CD8-positive, alpha-beta memory T cell (primary cell): ENCODE data around the gene GAS6. TPM values are rescaled to one million over a fixed set of nuclear protein-coding genes. Genes with fewer than 3 reads are reported as not detected.

Source experiments
- CTCF ChIA-PET: fragments of 350-600 bp; sonication (Branson Sonifier 250); formaldehyde crosslinking; loops from one replicate; lab custom pipeline; 2021; ENCODE audit warnings: antibody characterized with exemption; lab: Charles Lee
- POLR2A ChIA-PET: fragments of 350-600 bp; sonication (Branson Sonifier 250); formaldehyde crosslinking; loops from one replicate; lab custom pipeline; 2021; ENCODE audit warnings: antibody characterized with exemption; lab: Charles Lee
- DNase-seq, 5 donors: peaks; one replicate each; pipeline versions ENCODE4 v3.0.0 to v3.0.0-alpha.2; 2020 to 2022; ENCODE audit warnings: mixed read lengths in 1 of 5
- H3K27ac ChIP-seq: one replicate; pipeline ENCODE4 v1.7.0; 2013; ENCODE audit warnings: low read depth, mild to moderate bottlenecking, low read length, moderate library complexity
- H3K27me3 ChIP-seq: 2 replicates; pipeline ENCODE4 v1.7.0; 2013; ENCODE audit warnings: low read length, mild to moderate bottlenecking; ENCODE audit not compliant: insufficient read depth, poor library complexity, severe bottlenecking
- H3K36me3 ChIP-seq: 2 replicates; pipeline ENCODE4 v1.7.0; 2013; ENCODE audit warnings: mild to moderate bottlenecking, low read length, moderate library complexity; ENCODE audit not compliant: insufficient read depth
- H3K4me1 ChIP-seq: 2 replicates; pipeline ENCODE4 v1.7.0; 2013; ENCODE audit warnings: mild to moderate bottlenecking, low read length, moderate library complexity; ENCODE audit not compliant: insufficient read depth
- H3K4me3 ChIP-seq: 2 replicates; pipeline ENCODE4 v1.7.0; 2013; ENCODE audit warnings: mild to moderate bottlenecking, low read length
- H3K9me3 ChIP-seq: 2 replicates; pipeline ENCODE4 v1.7.0; 2013; ENCODE audit warnings: mild to moderate bottlenecking, low read length
- H3K27ac Mint-ChIP-seq, 8 donors: one replicate each; pipeline ENCODE4 v1.8.0; 2020 to 2021; ENCODE audit warnings: mixed read lengths in 8 of 8, mild to moderate bottlenecking in 6 of 8, inconsistent platforms in 3 of 8, moderate library complexity in 3 of 8
- H3K27me3 Mint-ChIP-seq, 2 donors: one replicate each; pipeline ENCODE4 v1.8.0; 2020 to 2021; ENCODE audit warnings: mixed read lengths in 2 of 2, mild to moderate bottlenecking in 1 of 2, moderate library complexity in 1 of 2
- H3K36me3 Mint-ChIP-seq, 3 donors: one replicate each; pipeline ENCODE4 v1.8.0; 2020 to 2021; ENCODE audit warnings: mixed read lengths in 3 of 3, inconsistent platforms in 1 of 3, mild to moderate bottlenecking in 1 of 3
- H3K4me1 Mint-ChIP-seq, 3 donors: one replicate each; pipeline ENCODE4 v1.8.0; 2020 to 2021; ENCODE audit warnings: mixed read lengths in 3 of 3, inconsistent platforms in 1 of 3, mild to moderate bottlenecking in 1 of 3
- H3K4me3 Mint-ChIP-seq, 7 donors: one replicate each; pipeline ENCODE4 v1.8.0; 2020 to 2021; ENCODE audit warnings: mixed read lengths in 7 of 7, mild to moderate bottlenecking in 6 of 7, moderate library complexity in 4 of 7, inconsistent platforms in 2 of 7
- H3K9me3 Mint-ChIP-seq, 5 donors: one replicate each; pipeline ENCODE4 v1.8.0; 2020 to 2022; ENCODE audit warnings: mixed read lengths in 5 of 5, mild to moderate bottlenecking in 3 of 5, moderate library complexity in 2 of 5, inconsistent platforms in 1 of 5
- polyA plus RNA-seq: library from polyadenylated mRNA; unstranded; fragments of 300-500 nt; fragmentation: Illumina TruSeq; gene quantifications from one replicate; pipeline ENCODE4 v1.2.3, GENCODE V29; 2021
- total RNA-seq, 2 experiments: library from RNA; stranded (reverse); gene quantifications; one replicate each; pipeline ENCODE4 v1.2.3, GENCODE V29; 2021

Gene GAS6
- total and polyA plus RNA-seq, 3 experiments from 2014 or later: 0.42 to 0.50 (median 0.47) TPM

DNA sequence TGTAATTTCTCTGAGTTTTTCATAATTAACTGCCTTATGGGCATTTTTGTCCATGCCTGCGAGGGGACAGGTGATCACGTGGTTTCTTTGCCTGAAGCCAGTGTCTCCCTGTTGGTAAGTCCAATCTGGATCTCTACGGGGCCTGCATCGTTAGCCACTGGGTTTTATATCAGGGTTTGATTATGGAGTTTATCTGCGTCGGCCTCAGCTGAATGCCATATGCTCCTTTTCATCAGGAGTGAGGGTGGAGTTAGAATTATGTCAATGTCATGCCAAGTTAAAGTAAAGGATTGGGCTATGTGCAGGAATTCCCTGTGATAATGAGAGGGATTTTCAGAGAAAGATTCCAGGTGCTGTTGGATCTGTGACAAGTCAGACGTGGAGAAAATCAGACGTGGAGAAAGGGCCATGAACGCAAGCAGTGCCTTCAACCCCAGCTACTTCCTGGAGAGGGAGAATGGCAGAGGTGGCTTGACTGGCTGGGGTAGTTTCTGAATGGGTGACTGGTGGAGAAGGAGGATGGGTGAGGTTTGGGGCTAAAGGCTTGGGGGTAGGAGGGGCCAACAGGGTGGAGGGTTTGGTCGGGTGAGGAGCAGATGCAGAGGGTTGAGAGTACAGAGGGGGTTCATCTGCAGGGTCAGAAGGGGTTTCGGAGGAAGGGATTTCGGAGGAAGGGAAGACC lies 80.5 kb downstream of the GAS6 start:
- Histone ChIP-seq H3K9me3 (no peaks in the 10 kb centered on the region), H3K27me3 (no peaks in the 10 kb centered on the region), H3K27ac (no peak overlapping the region), H3K36me3 (no peaks in the 10 kb centered on the region), H3K4me1 (no peaks in the 10 kb centered on the region), H3K4me3 (no peak overlapping the region)
- no peak overlapping the region for H3K4me3 Mint-ChIP-seq
- POLR2A ChIA-PET: no interaction called here
- H3K4me1 Mint-ChIP-seq: no peaks in the 10 kb centered on the region
- CTCF ChIA-PET: no interaction called here
- H3K27me3 Mint-ChIP-seq: peaks cover 14 to 37% of the 10 kb centered on the region in 2 donors
- H3K9me3 Mint-ChIP-seq: no peaks in the 10 kb centered on the region
- no peak for DNase-seq
- no peak overlapping the region for H3K27ac Mint-ChIP-seq
- no peaks in the 10 kb centered on the region for H3K36me3 Mint-ChIP-seq

DNA sequence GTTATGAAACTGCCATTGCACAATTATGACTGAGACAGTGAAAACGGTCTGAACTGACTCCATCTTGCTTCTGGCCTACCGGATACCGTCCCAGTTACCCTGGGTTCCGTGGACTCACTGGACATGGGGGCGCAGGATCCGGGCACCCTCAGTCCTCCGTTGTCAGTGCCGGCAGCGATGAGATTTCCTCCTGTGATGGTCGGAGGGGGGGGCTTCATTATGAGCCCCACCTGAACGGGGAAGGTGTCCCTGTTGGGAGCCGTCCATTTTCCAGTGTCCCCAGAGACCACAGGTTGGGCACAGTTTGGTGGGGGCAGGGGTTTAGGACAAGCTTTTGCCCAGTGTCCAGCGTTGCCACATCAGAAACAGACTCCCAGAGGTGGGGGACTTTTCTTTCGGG lies 81.4 kb downstream of the GAS6 start:
- Histone ChIP-seq H3K36me3 (no peaks in the 10 kb centered on the region), H3K9me3 (no peaks in the 10 kb centered on the region), H3K4me3 (no peak overlapping the region), H3K4me1 (no peaks in the 10 kb centered on the region), H3K27ac (no peak overlapping the region), H3K27me3 (no peaks in the 10 kb centered on the region)
- no peak overlapping the region for H3K4me3 Mint-ChIP-seq
- no peaks in the 10 kb centered on the region for H3K4me1 Mint-ChIP-seq
- H3K27me3 Mint-ChIP-seq: peaks cover 19 to 42% of the 10 kb centered on the region in 2 donors
- H3K27ac Mint-ChIP-seq: no peak overlapping the region
- no peaks in the 10 kb centered on the region for H3K9me3 Mint-ChIP-seq
- DNase-seq: no peak
- CTCF ChIA-PET: no interaction called here
- H3K36me3 Mint-ChIP-seq: no peaks in the 10 kb centered on the region
- POLR2A ChIA-PET: no interaction called here

DNA sequence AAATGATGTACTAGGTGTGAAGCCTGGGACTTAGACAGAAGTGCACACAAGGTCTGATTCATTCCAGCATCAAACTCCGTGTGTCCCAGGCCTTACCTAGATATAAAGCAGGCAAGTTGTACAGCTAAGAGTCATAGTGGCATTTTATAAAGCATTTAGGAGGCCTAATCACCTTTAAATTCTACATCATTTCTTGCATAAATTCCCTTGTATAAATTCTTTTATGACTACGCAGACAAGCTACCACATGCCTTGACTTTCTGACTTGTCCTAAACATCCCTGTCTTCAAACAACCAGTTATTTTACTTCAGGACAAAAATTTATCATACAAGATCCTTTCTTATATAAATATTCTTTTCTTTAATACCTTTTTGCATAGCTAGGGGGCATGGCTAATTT lies 82.3 kb downstream of the GAS6 start:
- Mint-ChIP-seq H3K27ac (no peak overlapping the region), H3K4me3 (no peak overlapping the region), H3K4me1 (no peaks in the 10 kb centered on the region), H3K27me3 (peaks cover 19 to 46% of the 10 kb centered on the region in 2 donors), H3K9me3 (no peaks in the 10 kb centered on the region), H3K36me3 (no peaks in the 10 kb centered on the region)
- Histone ChIP-seq H3K27me3 (peaks cover 6% of the 10 kb centered on the region), H3K27ac (no peak overlapping the region), H3K4me3 (no peak overlapping the region), H3K4me1 (no peaks in the 10 kb centered on the region), H3K9me3 (no peaks in the 10 kb centered on the region), H3K36me3 (no peaks in the 10 kb centered on the region)
- ChIA-PET CTCF (no interaction called here), POLR2A (no interaction called here)
- no peak for DNase-seq

DNA sequence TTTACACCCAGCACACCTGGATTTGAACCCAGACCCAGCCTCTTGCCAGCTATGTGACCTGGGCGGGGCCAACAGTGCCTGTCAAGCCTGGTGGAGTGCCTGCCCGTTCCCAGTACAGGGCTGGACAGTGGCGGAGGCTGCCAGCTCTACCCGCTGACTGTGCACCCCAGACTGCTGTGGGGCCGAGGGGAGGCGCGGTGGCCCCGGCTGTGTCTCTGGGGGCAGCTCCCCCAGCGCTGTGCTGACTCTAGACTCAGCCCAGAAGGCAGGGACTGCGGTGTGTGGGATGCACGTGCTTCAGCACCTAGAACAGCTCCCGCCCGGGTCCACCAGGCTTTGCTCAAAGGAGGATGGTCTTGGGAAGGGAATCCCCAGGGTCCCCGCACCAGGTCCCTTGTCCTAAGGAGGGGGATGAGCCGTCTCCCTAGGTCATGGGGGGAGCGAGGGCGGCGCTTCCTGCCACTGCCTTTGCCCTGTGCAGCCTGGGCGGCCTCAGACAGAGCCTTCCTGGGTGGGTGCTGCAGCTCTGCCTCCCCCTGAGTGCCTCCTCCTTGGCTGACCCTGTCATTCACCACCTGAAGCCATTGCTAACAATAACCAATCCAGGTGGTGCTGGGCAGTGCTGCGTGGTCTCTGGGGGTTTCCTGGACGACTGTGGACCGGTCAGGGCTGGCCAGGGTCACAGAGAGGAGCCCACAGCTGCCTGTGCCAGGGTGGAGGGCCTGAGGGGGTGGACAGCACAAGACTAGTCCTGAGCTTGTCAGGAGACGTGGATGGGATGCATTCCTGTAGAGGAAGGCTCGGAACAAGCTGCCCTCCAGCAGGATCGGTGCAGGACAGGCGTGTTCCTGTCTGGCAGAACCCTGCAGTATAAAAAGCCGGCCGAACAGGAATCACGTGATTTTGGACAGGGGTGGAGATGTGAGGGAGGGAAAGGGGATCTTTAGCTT lies 86.3 kb downstream of the GAS6 start:
- Mint-ChIP-seq H3K4me1 (peaks cover 0 to under 1% (median 0%) of the 10 kb centered on the region in 3 donors), H3K36me3 (no peaks in the 10 kb centered on the region), H3K4me3 (no peak overlapping the region), H3K27ac (no peak overlapping the region), H3K9me3 (peaks cover 0 to 3% (median 0%) of the 10 kb centered on the region in 5 donors), H3K27me3 (peaks cover 12 to 24% of the 10 kb centered on the region in 2 donors)
- Histone ChIP-seq H3K36me3 (no peaks in the 10 kb centered on the region), H3K27ac (no peak overlapping the region), H3K4me1 (no peaks in the 10 kb centered on the region), H3K27me3 (peaks cover 7% of the 10 kb centered on the region), H3K4me3 (no peak overlapping the region), H3K9me3 (no peaks in the 10 kb centered on the region)
- DNase-seq: no peak
- ChIA-PET CTCF (no interaction called here), POLR2A (no interaction called here)

DNA sequence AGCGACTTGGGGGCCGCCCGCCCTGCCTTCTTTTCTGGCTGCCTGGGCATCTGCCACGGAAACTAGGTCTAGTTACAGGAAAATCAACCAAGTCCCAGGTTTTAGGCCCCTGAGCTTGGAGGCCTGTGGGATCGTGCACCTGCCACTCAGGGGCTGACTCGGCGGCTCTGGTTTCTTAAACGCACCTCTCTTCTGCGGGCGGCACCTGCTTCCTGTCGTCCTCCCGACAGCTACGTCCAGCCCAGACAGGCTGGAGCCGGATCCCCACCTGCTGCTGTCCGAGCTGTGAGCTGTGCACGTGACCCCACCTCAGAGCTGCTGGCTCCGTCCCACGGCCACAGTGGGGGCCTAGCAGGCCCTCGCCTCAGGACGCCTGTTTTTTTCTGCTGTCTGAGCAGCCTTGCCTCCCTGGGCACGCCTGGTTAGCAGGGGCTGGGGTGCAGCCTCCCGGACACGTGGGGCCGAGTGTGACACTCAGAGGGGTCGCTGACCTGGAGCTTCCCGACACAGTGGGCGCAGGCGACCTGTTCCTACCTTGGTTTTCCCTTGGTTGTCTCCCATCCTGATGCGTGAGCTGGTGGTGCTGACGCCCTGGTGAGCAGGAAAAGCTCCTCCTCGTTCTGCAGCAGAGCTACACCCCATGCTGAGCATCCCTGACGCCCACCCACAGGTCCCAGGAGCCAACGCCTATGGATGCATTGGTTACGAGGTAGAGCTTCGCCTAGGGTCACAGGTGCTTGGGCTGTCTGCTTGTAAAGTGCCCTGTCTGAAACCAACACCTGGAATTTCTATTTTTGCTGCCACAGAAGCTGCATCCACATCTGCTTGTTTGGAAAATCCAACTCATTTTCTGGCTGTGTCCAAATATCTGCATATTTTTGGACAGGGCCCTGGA lies 87.4 kb downstream of the GAS6 start:
- no peak for DNase-seq

DNA sequence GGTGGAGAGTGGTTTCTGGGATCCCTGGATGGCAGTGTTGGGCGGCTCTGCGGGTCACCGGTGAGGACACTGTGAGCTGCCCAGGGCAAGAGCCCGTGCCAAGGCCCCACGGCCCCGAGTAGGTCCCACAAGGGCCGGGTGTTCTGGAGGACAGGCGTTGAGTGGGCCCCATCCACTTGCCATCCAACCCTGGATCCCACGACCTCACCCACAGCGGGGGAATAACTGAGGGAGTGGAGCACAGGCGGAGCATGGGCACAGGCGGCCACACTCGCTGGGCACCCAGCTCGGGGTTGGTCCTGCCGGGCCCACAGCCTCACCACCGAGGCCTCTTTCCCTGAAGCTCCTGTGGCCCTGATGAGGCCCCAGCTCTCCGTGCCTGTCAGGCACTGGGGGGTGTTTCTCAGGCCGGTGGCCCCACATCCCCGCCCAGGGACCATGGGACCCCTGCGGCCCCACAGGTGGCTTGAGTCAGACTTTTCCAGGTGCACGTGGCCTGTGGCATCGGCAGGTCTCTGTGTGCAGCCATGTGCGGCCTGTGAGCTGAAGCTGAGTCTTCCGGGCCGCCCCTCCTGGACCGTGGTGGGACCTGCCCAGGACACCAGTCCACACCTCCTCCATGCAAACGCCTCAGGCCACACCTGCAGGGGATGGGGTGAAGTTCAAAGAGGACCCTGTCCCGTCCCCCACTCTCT lies 88.3 kb downstream of the GAS6 start:
- no peaks in the 10 kb centered on the region for H3K36me3 ChIP-seq
- no peak overlapping the region for H3K4me3 ChIP-seq
- peaks cover 12 to 24% of the 10 kb centered on the region in 2 donors for H3K27me3 Mint-ChIP-seq
- peaks cover 7% of the 10 kb centered on the region for H3K27me3 ChIP-seq
- no peak overlapping the region for H3K27ac Mint-ChIP-seq
- H3K9me3 ChIP-seq: no peaks in the 10 kb centered on the region
- ChIA-PET CTCF (no interaction called here), POLR2A (no interaction called here)
- H3K4me1 ChIP-seq: no peaks in the 10 kb centered on the region
- DNase-seq: no peak
- peaks cover 0 to 9% (median 7%) of the 10 kb centered on the region in 3 donors for H3K4me1 Mint-ChIP-seq
- no peak overlapping the region for H3K27ac ChIP-seq
- no peak overlapping the region for H3K4me3 Mint-ChIP-seq
- no peaks in the 10 kb centered on the region for H3K36me3 Mint-ChIP-seq
- H3K9me3 Mint-ChIP-seq: peaks cover 0 to 8% (median 3%) of the 10 kb centered on the region in 5 donors

More for the DNA sequence above, 87.4 kb downstream of the GAS6 start:
- Mint-ChIP-seq H3K9me3 (peaks cover 0 to 8% (median 3%) of the 10 kb centered on the region in 5 donors), H3K27ac (no peak overlapping the region), H3K4me3 (no peak overlapping the region), H3K27me3 (peaks cover 12 to 24% of the 10 kb centered on the region in 2 donors), H3K36me3 (no peaks in the 10 kb centered on the region), H3K4me1 (peaks cover 0 to 9% (median 7%) of the 10 kb centered on the region in 3 donors)
- H3K27ac ChIP-seq: no peak overlapping the region
- no peaks in the 10 kb centered on the region for H3K36me3 ChIP-seq
- CTCF ChIA-PET: no interaction called here
- no peaks in the 10 kb centered on the region for H3K4me1 ChIP-seq
- POLR2A ChIA-PET: no interaction called here
- no peak overlapping the region for H3K4me3 ChIP-seq
- peaks cover 7% of the 10 kb centered on the region for H3K27me3 ChIP-seq
- H3K9me3 ChIP-seq: no peaks in the 10 kb centered on the region

DNA sequence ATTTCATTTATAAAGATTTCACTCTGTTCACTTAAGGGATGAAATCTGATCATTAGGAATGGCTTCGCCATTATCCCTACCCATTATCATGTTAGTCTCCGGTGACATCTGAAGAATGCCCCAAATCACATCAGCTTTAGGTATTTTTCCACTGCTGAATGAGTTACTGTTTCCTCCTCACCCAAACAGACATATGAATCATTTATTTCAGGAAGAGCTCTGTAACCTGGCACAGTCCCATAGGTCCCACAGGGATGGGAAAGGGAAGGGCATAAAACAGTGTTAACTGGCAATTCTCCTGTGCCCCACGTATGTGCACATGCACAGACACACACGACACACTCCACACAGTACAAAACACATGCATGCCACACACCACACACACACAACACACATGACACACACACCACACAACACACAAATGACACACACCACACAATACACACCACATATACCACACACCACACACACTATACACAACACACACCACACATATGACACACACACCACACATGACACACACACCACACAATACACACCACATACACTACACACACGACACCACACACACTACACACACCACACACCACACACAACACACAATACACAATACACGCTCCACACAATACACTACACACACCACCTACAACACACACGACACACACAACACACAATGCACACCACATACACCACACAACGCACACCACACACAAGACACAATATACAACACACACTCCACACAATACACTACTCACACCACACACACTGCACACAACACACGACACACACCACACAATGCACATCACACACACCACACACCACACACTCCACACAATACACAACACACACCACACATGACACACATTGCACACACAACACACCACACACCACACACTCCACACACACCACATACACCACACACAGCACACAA lies 89.4 kb downstream of the GAS6 start:
- Histone ChIP-seq H3K36me3 (no peaks in the 10 kb centered on the region), H3K27me3 (peaks cover 7% of the 10 kb centered on the region), H3K9me3 (no peaks in the 10 kb centered on the region), H3K4me1 (no peaks in the 10 kb centered on the region), H3K27ac (no peak overlapping the region), H3K4me3 (no peak overlapping the region)
- CTCF ChIA-PET: no interaction called here
- no peak overlapping the region for H3K27ac Mint-ChIP-seq
- H3K9me3 Mint-ChIP-seq: peaks cover 0 to 8% (median 3%) of the 10 kb centered on the region in 5 donors
- peaks cover 0 to 9% (median 7%) of the 10 kb centered on the region in 3 donors for H3K4me1 Mint-ChIP-seq
- no peak overlapping the region for H3K4me3 Mint-ChIP-seq
- H3K36me3 Mint-ChIP-seq: no peaks in the 10 kb centered on the region
- peaks cover 12 to 19% of the 10 kb centered on the region in 2 donors for H3K27me3 Mint-ChIP-seq
- POLR2A ChIA-PET: no interaction called here
- DNase-seq: no peak
